Stimulated activated CD4-positive, alpha-beta T cell treated with anti-CD3 and anti-CD28 coated beads, Interleukin-1b, Interleukin-23, amount 100 ng/mL, for 24 hours (primary cell): Measurements from ENCODE around the gene XNDC1N.

Experiments
- DNase-seq, 4 experiments: peaks; one replicate each; pipeline ENCODE4 v3.0.0-alpha.2; 2020; ENCODE audit warnings: low read depth in 4 of 4, low spot score in 1 of 4

XNDC1N gene, protein sequence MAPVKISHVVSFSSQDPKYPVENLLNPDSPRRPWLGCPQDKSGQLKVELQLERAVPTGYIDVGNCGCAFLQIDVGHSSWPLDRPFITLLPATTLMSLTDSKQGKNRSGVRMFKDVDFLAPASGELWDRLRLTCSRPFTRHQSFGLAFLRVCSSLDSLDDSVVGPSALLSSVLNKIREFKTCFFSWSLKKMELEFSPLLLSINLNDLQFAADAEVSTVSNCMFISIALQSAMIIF

DNA sequence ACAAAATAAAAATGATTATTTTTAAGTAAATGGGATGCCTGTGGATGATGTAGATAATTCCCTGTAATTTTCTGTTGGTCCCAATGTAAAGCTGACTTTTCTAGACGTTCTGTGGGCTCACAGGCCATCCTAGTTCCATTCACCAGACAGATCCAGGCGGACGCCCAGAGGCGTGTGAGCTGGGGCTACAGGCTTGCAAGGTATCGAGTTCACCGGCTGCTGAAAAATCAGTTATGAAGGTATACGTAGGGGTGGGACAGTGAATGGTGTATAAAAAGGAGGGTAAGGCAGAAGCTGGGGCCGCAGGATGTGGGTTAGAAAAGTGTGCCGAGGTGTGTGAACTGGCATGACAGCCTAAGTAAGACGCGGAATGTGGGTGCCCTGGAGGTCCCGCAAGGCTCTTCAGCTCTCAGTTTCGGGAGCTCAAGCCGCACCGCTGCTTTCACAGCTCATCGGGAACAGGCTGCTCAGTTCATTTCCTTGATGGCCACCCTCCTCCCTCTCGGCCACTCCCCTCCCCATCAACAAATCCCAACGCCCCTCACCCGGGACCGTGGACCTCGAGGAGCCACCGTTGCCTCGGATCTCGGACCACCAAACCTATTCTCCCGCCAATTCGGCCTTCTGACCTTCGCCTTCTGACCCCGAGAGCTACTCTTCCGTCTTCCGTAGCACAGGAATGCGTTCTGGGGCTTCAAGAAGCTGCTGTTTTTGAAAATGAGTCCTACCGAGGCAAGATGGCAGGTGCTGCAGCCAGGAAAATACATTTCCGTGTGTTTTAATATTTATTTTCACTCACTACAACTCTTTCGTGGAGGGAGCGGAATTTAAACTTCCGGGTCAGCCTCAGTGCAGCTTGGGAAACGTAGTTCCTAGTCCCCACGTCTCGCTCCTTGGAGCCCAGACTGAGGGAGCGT is at the start of gene XNDC1N:
XNDC1N (minus strand) TSS at position 775 of the 917 bp plus-strand sequence. CDS start 5,241 bp downstream, outside the sequence.
- DNase-seq = peak; percentile 38 to 63 (median 48)

DNA sequence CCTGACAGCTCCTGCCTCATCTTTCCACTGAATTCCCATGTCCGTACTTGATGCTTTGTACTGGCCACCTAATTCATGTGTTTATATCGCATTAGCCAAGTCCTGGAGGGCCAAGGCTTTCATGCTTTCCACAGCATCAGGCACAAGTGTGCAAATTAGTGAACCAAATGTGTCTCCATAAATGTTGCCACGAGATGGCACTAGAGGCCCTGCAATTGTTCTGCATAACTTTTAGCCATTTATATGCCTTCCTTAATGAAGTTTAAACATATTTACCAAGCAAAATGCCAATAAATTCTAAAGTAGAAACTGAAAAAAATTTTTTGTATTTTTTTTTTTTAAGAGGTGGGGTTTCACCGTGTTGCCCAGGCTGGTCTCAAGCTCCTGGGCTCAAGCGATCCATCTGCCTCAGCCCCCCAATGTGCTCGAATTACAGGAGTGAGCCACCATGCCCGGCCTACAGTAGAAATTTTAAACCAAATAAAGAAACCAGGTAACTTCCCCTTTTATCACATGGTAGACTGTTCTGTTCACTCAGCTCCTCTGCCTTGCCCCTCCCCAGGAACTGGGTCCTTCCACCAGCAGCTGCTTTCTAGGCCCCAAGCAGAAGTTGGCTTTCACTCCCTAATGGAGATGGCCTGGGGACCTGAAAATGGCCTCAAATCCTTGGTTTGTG is 49.5 kb upstream of the XNDC1N start:
- peak in 1 of 4 experiments; percentile 20 for DNase-seq

DNA sequence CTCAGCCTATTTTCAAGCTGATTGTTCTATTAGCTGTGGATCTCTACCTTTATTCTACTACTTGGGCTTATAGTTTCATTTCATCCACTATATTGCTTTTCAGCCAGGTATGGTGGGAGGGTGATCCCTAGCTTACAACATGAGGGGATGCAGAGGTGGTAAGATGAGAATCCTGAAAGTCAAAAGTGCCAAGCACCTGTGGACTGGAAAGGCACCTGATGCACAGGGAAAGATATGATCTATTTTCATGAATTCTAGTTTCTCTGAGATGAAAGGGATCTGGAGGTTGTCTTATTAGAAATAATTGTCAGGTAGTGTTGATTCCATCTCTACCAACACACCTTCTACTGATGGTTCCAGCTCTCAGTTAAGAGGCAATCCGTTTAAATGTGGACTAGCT is 48.7 kb upstream of the XNDC1N start:
- DNase-seq = no peak

DNA sequence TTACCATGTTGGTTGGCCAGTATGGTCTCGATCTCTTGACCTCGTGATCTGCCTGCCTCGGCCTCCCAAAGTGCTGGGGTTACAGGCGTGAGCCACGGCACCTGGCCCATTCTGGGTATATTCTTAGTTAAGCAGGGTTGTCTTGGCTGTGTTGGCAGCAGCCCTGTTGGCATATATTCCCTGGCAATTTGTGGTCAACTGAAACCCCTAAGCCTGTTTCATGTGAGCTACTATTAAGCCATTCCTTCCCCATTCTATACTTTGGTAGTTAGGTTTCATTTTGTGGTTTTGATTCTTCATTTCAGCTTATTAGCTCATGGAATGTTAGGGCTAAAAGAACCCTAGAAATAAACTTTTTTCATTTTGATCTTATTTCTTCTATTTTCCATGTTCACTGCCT is 48.2 kb upstream of the XNDC1N start:
- DNase-seq = no peak

DNA sequence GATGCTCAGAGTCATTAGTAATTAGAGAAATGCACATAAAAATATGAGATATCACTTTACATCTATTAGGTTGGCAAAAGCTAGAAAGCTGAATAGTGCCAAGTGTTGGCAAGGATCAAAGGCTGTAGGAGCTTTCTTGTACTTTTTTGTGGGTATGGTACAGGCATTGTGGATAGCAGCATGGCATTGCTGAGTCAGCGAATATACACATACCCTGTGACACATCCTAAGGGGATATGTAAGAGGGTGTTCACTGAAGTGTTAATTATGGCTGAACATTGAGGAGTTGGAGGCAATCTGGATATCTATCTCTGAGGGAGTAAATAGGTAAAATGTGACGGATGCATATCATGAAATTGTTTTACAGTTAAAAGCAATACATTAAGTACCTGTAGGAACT is 43.3 kb upstream of the XNDC1N start:
- DNase-seq = no peak

DNA sequence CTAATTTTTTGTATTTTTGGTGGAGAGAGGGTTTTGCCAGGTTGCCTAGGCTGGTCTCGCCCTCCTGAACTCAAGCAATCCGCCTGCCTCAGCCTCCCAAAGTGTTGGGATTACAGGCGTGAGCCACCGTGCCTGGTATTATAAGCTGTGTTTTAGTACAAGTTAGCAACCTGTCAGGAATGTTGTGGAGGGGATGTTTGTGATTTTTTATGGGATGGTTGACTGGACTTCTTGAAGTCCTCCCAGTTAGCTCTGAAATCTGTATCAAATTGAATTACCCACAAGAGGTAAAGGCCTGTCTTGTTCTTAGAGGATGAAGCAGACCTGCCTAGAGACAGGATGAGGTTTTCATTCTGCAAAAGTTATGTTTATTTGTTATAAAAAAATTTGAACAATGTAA is 36.2 kb upstream of the XNDC1N start:
- DNase-seq = no peak

DNA sequence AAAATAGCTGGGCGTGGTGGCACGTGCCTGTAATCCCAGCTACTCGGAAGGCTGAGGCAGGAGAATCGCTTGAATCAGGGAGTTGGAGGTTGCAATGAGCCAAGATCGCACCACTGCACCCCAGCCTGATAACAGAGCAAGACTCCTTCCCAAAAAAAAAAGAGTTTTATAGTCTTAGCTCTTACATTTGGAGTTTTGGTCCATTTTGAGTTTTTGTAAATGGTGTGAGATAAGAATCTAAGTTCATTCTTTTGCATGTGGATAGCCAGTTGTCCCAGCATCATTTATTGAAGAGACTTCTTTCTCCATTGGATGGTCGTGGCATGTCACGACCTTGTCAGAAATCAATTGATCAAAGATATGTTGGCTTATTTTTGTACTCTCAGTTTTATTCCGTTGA is 35.1 kb upstream of the XNDC1N start:
- DNase-seq = no peak

DNA sequence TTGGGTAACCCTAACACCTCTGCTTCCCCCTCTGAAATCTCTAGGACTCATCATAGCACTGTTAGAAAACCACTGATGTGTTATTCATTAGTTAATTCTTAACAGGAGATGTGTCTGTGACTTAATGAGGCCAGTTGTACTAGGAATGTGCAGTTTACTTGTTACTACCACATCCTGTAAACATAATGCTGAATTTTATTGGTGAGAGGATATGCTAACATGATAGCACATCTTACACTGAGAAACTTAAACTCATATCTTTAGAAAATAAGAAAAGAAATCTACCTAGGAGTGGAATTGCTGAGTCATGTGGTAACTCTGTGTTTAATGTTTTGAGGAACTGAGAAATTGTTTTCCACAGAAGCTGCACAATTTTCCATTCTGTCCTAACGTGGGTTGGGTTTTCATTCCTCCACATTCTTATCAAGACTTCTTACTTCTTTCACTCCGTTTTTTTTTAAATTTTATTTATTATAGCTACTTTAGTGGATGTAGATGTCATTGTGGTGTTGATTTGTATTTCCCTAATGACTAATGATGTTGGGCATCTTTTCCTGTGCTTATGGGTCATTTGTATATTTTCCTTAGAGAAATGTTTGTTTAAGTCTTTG is 34.1 kb upstream of the XNDC1N start:
- DNase-seq = no peak

DNA sequence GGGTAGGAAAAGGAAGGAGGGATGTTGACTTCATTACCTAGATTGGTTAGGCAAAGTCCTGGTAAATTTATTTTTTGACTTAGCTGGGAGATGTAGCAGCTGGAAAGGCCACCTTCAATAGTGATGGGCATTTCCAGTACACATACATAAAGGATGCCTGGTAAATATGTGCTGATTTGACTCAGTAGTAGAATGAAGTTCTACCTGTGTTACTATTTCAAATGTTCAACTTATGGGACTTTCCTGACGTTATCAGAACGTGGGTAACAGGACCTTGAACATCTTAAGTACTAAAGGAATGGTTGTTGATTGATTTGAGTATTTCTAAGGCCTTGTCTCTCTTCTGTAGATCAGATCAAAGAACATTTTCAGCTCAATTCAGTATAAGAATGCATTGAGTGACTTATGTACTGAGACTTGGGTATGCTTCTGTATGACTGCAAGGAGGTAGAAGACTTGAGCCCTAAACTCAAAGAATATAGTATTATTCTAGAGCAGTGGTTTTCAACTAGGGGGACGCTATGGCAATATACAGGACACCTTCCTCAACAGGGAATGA is 27.6 kb upstream of the XNDC1N start:
- DNase-seq = no peak

DNA sequence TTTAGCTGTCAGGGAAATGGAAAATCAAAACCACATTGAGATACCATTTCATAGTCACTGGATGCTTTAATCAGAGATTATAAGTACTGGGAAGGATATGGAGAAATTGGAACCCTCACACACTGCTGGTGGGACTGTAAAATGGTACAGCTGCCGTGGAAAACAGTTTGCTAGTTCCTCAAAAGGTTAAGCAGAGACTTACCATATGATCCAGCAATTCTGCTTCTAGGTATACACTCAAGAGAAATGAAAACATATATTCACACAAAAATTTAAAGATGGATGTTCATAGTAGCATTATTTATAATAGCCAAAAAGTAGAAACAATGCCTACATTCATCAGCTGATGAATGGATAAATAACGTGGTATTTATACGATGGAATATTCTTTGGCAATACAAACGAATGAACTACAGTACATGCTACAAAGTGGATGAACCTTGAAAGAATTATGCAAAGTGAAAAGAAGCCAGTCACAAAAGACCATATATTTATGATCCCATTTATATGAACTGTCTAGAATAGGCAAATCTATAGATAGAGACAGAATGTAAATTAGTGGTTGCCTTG is 23.4 kb upstream of the XNDC1N start:
- DNase-seq = no peak

DNA sequence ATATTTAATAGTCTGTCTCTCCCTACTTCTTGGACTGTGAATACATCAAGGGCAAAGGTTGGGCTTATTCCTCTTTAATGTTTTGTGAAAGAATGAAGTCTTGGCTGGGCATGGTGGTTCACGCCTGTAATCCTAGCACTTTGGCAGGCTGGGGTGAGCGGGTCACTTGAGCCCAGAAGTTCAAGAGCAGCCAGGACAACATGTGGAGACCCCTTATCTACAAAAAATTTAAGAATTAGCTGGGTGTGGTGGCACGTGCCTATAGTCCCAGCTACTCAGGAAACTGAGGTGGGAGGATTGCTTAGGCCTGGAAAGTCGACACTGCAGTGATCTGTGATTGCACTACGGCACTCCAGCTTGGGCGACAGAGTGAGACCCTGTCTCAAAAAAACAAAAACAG is 20.6 kb upstream of the XNDC1N start:
- DNase-seq = no peak

DNA sequence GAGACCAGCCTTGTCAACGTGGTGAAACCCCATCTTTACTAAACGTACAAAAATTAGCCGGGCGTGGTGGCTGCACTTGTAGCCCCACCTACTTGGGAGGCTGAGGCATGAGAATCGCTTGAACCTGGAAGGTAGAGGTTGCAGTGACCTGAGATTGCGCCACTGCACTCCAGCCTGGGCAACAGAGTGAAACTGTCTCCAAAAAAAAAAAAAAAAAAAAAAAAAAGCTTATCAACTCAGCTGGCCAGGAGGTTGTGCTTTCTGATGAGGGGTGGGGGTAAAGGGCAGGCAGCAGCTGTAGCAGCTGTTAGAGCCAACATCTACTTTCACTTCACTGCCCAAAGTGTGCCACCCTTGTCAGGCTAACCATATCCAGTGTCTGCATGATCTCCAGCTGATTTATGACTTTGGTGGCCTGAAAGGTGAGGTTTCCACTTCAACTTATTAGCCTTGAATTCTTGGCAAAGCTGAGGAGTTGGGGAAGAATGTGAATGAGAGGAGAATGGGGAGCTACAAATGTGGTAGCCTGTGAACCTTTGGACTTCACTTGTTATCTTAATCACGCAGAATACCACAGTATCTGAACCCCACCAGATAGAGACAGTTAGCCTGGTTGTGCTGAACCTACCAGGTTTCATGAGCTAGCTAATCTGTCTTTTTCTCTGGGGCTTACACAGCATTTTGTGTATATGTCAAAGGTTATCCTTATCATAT is 20.1 kb upstream of the XNDC1N start:
- DNase-seq = no peak

DNA sequence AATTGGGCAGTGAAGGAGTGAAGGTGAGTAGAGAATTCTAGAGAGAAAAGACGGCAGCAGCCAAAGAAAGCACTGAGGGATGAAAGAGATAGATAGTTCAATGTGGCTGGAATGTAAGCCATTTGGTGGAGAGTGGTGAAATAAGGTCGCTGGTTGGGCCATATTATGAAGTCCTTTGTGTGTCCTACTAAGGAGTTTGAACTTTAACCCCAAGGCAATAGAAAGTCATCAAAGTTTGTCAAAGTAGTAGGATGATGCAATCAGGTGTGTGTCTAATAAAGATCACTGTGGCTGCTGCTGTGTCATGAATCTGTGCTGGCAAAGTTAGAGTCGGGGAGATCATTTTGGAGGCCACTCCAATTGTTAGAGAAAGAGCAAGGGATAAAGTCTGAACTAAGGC is 19.1 kb upstream of the XNDC1N start:
- DNase-seq = no peak

DNA sequence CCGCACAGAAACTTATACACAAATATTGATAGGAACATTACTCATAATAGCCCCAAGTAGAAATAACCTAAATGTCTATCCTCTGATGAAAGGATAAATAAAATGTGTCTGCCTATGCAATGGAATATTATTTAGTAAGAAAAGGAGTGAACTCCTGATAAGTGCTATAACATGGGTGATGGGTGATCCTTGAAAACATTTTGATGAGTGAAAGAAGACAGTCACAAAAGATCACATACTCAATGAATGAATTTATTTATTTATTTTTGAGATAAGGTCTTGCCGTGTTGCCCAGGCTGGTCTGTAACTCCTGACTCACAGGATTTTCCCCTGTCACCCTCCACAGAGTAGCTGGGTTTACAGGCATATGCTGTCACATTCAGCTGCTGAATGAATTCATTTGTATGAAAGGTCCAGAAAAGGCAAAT is 17.8 kb upstream of the XNDC1N start:
- no peak for DNase-seq

DNA sequence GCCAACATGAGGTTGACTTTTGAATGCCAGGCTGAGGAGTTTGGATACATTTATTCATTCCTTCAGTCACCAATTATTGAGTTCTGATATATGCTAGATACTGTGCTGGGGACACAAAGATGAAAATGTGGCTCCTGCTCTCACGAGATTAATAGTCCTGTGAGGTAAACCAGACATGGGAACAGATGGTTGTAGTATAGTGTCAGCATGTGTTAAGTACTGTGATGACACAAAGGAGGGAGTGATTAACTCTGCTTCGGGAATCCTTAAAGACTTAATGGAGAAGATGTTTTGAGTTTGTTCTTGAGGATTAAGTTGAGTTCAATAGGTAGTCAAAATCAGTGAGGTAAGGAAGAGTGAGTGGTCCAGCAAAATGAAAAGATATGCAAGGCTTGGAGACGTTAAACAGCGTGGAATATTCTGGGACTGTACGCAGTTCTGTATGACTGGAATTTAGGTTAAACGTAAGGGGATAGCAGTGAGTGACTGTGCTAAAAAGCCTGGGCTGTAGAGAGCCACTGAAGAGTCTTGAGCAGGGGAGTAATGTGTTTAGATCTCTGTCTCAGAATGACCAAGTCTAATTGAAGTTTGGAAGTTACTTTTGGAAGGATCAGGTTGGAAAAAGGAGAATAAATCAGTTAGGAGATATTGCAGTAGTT is 12.3 kb upstream of the XNDC1N start:
- DNase-seq = no peak

DNA sequence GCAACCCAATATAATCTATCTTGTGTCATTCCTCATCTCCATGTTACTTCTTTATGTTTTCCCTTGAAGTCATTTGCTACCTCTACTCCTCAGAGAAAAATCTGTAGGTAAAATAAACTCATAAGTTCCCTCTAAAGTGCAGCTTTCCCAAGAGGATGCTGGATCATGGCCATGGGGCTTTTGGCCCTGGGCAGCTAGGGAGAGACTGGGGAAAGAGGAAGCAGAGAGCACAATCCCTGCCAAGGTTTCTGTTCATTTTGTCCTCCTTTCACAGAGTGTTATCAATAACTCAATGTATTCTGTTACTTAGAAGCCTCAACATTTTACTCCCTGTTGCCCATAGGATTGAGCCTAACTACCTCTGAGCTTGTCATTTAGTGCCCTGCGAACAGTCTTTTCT is 9.4 kb upstream of the XNDC1N start:
- no peak for DNase-seq

DNA sequence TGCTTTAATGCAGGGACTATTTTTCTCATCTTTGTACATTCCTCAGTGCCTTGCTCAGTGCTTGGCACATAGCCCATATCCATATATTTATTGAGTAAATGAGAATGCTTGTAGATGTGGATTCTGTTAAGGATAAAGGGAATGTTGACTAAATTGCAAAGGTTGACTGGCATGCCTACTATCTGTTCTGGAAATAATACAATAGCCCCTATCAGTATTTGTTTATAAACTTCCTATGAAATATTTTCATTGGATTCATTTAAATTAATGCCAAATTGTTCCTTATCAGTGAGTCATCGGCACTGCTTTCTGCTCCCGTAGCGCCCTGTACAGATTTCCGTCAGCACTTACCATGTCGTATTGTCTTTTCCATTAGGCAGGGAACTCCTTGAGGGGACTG is 8.4 kb upstream of the XNDC1N start:
- DNase-seq = no peak

DNA sequence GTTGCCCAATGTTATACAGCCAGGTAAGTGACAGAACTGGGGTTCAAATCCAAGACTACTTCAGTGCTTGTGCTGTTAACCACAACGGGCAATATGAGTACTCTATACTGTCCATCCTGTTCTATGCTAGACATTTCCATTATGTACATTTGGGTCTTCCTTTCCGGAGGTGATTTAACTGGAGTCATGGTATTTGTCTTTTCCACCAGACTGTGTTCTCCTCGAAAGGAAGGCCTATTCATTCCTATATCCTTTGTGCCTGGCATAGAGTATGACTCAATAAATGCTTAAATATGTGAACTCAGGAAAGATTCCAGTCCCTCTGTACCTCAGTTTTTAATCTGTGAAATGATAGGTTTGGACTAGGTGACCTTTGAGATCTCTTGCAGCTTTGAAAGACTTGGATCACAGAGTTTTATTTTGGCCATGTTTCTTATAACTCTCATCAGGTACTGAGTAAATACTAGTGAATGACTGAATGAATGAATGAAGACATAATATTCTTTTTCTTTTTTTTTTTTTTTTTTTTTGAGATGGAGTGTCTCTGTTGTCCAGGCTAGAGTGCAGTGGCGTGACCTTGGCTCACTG is 7.0 kb upstream of the XNDC1N start:
- no peak for DNase-seq

DNA sequence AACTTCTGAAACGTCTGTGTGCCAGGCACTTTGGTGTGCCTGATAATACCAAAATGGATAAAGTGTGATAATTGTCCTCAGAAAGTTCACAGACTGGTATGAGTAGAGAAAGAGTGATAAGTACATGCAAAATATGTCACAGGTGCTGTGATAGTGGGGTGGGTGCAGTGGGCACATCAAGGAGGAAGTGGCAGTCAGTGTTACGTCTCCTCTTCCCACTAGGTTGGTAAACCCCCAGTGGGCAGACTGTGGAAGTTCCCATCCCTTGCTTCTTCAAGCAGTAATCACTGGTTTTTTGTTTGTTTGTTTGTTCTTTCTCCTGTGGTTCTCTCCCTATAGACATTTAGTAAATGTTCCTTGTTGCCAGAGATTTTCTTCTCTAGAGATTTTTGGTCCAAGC is 5.8 kb upstream of the XNDC1N start:
- no peak for DNase-seq
